Left kidney (tissue), 2 donors: ENCODE data around the gene FAM168A. TPM values are rescaled to one million over a fixed set of nuclear protein-coding genes. Genes with fewer than 3 reads are reported as not detected.

Source experiments
- DNase-seq: peaks from one replicate; pipeline ENCODE4 v3.0.0-alpha.2; 2013
- polyA plus RNA-seq: library from polyadenylated mRNA; unstranded; fragments of 120-200 nt; gene quantifications from one replicate; pipeline ENCODE4 v1.2.1, GENCODE V29; 2013; ENCODE audit not compliant: insufficient read length

The FAM168A gene
- polyA plus RNA-seq, 1 donor, result 49.7 TPM

- no peak for DNase-seq
Observed at GRCh38 chr11:73559743-73560142, 38.2 kb downstream of the FAM168A start.

GRCh38 chr11:73556966-73557365 is 40.9 kb downstream of the FAM168A start:
- no peak for DNase-seq

GRCh38 chr11:73555615-73556014 is 42.3 kb downstream of the FAM168A start:
- no peak for DNase-seq

GRCh38 chr11:73554671-73555320 is 43.1 kb downstream of the FAM168A start:
- no peak for DNase-seq

- DNase-seq, result no peak
Observed at GRCh38 chr11:73553266-73553665, 44.6 kb downstream of the FAM168A start.

- DNase-seq, result no peak
Observed at GRCh38 chr11:73551677-73552076, 46.2 kb downstream of the FAM168A start.

- no peak for DNase-seq
Observed at GRCh38 chr11:73549376-73549775, 48.5 kb downstream of the FAM168A start.

- DNase-seq, result no peak
Observed at GRCh38 chr11:73547706-73548595, 50.0 kb downstream of the FAM168A start.

- DNase-seq, result no peak
Observed at GRCh38 chr11:73542175-73542574, 55.7 kb downstream of the FAM168A start.

GRCh38 chr11:73539506-73540084 is 58.3 kb downstream of the FAM168A start:
- DNase-seq, result no peak

- no peak for DNase-seq
Observed at GRCh38 chr11:73538381-73538872, 59.5 kb downstream of the FAM168A start.

GRCh38 chr11:73537969-73538368 is 59.9 kb downstream of the FAM168A start:
- no peak for DNase-seq

- no peak for DNase-seq
Observed at GRCh38 chr11:73536961-73537360, 61.0 kb downstream of the FAM168A start.

- no peak for DNase-seq
Observed at GRCh38 chr11:73532310-73532709, 65.6 kb downstream of the FAM168A start.

GRCh38 chr11:73531386-73531785 is 66.5 kb downstream of the FAM168A start:
- DNase-seq, result no peak

GRCh38 chr11:73530109-73530508 is 67.8 kb downstream of the FAM168A start:
- no peak for DNase-seq

- DNase-seq, result no peak
Observed at GRCh38 chr11:73529204-73529530, 68.7 kb downstream of the FAM168A start.

GRCh38 chr11:73528483-73529203 is 69.3 kb downstream of the FAM168A start:
- no peak for DNase-seq

GRCh38 chr11:73528013-73528412 is 69.9 kb downstream of the FAM168A start:
- DNase-seq, result no peak

- no peak for DNase-seq
Observed at GRCh38 chr11:73525611-73526010, 72.3 kb downstream of the FAM168A start.

- no peak for DNase-seq
Observed at GRCh38 chr11:73524774-73525173, 73.1 kb downstream of the FAM168A start.

GRCh38 chr11:73521621-73522020 is 76.3 kb downstream of the FAM168A start:
- no peak for DNase-seq
